HFF-Myc (cell line): ENCODE measurements around the gene BMERB1.
A peak's percentile ranks its signal among the peaks of the same experiment; 100 is the strongest.
"Not testable (repeated sequence)": the region's sequence is repeated elsewhere in the genome, so short reads cannot be mapped to it uniquely, and the experiment has no call there.

Source experiments
- DNase-seq: peaks from one replicate; pipeline ENCODE4 v3.0.0-alpha.2; 2011; ENCODE audit warnings: low read depth; ENCODE audit errors: extremely low read depth
- H3K4me3 ChIP-seq: replicated peaks from 2 replicates; pipeline ENCODE4 v1.5.1; 2011; ENCODE audit warnings: low read depth, mild to moderate bottlenecking, control low read depth, low read length
- CTCF ChIP-seq: IDR thresholded peaks from 2 replicates; pipeline ENCODE4 v1.5.1; 2012; ENCODE audit warnings: mild to moderate bottlenecking, low read depth, low read length, control low read depth; ENCODE audit errors: missing control alignments

Gene BMERB1

GRCh38 chr16:15434425-15435215 is at the start of gene BMERB1:
TSS of gene BMERB1 (plus strand) at chr16:15434588. CDS start at chr16:15434654, 66 bp downstream.
- no peak for TF ChIP-seq CTCF
- peak within 1 kb of the TSS; percentile 87 for H3K4me3 ChIP-seq
- no peak for DNase-seq

- not testable (repeated sequence) for H3K4me3 ChIP-seq, DNase-seq
Measured at GRCh38 chr16:15388060-15388459, 46.3 kb upstream of the BMERB1 start.

- not testable (repeated sequence) for H3K4me3 ChIP-seq, DNase-seq
Measured at GRCh38 chr16:15389916-15390315, 44.5 kb upstream of the BMERB1 start.

- not testable (repeated sequence) for DNase-seq, H3K4me3 ChIP-seq
Measured at GRCh38 chr16:15393025-15393424, 41.4 kb upstream of the BMERB1 start.

- peak within 1 kb of the TSS; percentile 45 for H3K4me3 ChIP-seq
- not testable (repeated sequence) for DNase-seq
Measured at GRCh38 chr16:15395631-15396508, 38.5 kb upstream of the BMERB1 start, which contains the start of gene MPV17L. TSS of gene MPV17L (plus strand) at chr16:15395754. CDS start at chr16:15395898, 144 bp downstream.

GRCh38 chr16:15396509-15396829 is 37.9 kb upstream of the BMERB1 start:
- DNase-seq, result not testable (repeated sequence)
- H3K4me3 ChIP-seq, result peak overlapping the region; percentile 45

- TF ChIP-seq CTCF, result no peak
- H3K4me3 ChIP-seq, result no peak overlapping the region
- DNase-seq, result no peak
Measured at GRCh38 chr16:15396948-15397594, 37.3 kb upstream of the BMERB1 start.

- no peak overlapping the region for H3K4me3 ChIP-seq
- DNase-seq, result no peak
- no peak for TF ChIP-seq CTCF
Measured at GRCh38 chr16:15398618-15399316, 35.6 kb upstream of the BMERB1 start.

- no peak for TF ChIP-seq CTCF
- H3K4me3 ChIP-seq, result no peak overlapping the region
- no peak for DNase-seq
Measured at GRCh38 chr16:15399317-15399716, 35.1 kb upstream of the BMERB1 start.

- not testable (repeated sequence) for DNase-seq, H3K4me3 ChIP-seq
Measured at GRCh38 chr16:15400314-15400713, 34.1 kb upstream of the BMERB1 start.
